Astrocyte of the hippocampus (primary cell): ENCODE data around the gene P4HA1.
"Not testable (repeated sequence)": the region's sequence is repeated elsewhere in the genome, so short reads cannot be mapped to it uniquely, and the experiment has no call there.

Experiments
- DNase-seq: peaks from one replicate; pipeline ENCODE4 v3.0.0; 2011; ENCODE audit warnings: low read depth, low spot score

P4HA1 gene

DNA sequence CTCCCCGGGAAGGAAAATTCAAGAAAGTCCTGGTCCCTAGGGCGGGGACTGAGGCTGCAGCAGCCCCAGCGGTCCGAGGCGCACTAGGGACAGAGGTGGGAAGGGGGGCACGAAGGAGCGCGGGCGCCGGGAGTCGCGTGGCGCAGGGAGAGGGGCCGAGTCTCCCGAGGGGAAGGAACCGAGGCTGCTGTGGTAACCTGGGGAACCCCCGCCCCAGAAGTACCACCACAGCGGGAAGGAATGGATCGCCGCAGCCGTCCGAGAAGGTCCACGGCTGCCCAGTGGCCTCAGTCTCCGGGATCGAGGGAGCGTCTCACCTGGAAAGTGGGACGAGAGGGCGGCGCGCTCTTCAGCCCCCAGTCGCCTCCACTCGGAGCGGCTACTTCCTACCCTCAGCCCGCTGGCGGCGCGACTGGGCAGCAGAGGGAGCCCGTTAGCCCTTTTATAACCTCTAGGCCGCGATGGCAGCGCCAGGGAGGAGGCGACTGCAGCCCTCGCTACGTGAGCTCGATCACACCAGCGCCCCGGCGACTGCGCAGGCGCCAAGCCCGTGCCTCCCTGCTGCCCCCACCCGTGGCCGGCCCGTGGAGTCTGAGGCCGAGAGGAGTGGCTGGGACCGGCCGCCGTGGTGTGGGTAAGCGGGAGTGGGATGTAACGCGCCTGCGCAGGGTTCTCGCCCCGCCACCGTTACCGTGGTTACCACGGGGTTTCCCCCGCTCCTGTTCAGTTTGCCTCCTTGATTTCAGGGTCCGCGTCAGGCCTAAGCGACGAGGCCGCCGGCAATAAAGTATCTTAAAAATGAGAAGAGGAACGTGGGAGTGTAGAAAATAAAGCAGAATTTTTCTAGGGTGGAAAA is at the start of gene P4HA1:
Gene P4HA1 (minus strand): TSS at position 418 of the 856 bp plus-strand sequence. CDS start 21,983 bp downstream, outside the sequence.
- peak; percentile 99 for DNase-seq

DNA sequence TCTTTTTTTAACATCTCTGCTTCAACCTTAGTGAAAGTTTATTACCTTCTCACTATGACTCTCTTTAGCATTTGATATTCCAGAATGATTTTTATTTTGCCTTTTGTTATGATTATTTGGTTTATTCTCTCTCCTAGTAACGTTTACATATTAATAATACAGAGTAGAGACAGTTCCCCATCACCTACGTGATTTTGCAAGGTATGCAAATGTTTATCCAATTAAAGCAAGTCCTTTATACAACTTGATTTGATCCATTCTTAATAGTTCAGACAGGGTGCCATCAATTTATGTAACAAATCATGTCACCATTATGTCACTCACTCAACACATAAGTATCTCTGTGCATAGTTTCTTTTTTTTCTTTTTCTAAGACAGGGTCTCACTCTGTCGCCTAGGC is 44.9 kb upstream of the P4HA1 start:
- no peak for DNase-seq

DNA sequence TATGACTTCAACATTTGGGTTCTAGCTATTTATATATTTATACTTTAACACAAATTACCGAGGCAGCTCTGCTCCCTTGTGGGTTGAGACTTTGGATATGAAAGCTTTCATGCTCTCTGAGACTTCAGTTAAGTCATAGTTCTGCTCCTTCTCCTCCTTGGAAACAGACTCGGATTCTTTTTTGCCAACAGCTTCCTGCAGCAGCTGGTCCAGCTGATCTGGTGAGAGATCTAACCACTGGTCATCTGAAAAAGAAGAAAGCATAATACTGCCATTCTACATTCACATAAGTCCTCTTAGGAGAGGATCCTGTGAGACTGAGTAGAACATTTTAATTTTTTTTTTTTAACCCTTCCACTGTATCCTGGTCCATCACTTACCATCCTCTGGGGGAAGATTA is 42.6 kb upstream of the P4HA1 start:
- DNase-seq = no peak

DNA sequence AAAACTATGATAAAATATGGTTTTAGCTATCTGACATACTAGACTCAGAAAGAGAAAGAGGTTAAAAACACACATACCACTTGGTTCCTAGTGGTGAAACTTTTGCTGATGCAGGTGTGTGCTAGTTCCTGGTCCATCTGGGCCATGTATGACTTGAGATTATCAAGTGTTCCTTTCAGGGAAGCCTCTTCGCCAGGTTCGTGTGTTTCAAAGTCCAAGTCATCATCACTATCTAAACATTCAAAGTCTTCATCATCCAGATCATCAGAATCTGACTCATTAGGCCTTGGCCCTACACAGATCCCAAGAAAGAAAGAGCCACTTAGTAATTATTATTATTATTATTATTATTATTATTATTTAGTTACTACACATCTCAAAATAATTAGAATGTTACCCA is 40.0 kb upstream of the P4HA1 start:
- DNase-seq = no peak

DNA sequence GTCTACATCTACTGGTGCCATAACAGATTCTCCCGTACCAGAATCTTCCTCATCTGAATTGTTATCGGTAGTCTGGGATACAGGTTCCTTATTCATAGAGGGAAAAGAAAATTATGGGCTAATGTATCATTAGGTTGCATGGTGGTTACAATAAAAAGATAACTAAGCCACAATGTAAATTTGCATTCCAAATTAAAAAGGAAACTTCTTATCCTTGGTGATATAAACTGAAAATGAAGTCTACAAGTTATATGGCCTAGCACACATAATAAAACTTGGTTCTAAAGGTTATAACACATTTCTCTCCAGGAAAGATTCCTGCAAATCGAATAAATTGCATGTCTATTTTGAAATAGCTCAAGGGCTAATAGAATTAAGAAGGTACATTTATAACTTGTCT is 38.1 kb upstream of the P4HA1 start:
- DNase-seq = no peak

DNA sequence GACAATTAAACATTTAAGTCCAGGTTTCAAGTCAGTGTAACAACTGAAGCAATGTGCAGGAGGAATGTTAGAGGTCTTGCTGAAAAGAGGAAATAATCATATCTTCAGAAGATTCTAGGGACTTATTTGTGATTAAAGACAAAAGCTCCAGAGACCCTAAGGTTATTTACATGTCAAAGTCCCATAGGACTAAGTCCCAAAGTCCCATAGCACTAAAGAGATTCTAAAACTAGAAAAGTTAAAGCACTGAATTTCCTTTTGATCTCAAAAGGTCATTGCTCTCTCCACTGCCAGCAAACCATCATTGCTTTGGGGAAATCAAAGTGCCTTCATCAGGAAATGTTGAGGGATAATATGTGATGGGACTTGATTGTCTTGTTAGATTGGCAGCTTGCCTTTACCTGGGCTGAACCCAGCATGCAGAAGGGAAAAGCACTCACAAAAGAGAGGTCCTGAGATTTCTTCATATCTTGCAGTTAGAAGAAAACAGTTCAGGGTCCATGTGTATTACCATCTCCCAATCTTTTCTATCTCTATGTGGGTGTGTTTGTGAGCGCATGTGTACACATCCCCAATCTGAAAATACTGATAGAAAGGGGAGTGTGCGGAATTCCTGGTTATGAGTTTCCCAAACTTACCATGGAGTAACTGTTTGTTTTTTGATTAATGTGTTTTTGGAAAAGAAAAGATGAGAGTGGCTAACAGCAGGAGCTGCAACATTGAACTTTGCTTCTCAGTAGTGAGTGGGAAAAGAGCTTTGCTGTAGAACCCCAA is 35.4 kb upstream of the P4HA1 start:
- DNase-seq = no peak

DNA sequence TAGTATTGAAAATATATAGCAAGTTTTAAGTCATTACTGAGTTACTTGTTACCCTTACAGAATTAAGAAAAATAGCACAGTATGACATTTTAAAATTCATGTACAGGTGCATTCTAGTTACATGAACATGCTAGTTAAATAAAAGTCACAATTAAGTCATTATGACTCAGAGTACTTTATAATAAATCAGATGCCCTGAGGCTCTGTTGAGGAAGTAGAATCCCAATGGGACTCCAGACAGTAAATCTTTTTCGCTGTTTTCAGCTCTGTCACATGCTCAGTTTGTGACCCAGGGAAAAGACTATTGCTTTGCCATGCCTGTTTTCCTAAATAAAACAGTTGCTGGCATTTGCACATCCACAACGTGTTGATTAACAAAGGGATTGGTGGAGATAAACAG is 34.6 kb upstream of the P4HA1 start:
- no peak for DNase-seq

DNA sequence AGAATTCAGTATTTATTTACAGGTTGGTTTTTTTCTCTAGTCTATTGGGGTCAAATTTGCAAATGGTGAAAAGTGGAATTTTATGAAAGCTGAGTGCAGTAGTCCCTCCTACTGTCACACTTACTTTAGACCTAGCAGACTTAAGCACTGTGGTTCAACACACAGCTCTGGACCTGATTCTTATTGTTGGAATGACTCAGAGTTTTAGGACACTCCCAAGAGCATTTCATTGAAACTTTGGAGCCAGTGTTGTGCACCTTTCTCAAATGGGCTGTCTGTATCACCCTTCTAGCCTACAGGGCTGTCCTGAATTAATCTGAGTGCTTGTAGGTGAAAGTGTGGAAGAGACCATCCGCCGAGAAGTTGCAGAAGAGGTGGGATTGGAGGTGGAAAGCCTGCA is 29.7 kb upstream of the P4HA1 start:
- DNase-seq = no peak

DNA sequence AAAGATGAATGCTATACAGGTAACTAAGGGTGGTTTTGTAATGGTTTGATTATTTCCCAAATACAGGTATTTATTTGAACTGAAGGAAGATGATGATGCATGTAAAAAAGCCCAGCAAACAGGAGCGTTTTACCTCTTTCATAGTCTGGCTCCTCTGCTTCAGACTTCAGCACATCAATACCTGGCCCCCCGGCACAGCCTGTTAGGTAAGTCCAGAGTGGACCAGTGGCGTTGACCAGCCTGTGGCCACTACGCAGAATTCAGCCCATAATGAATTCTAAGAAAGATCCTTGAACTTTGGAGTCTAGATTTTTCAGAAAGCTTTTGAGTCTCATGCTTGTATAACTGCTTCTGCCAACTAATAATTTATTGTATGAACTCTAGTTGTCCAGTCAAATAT is 23.3 kb upstream of the P4HA1 start:
- no peak for DNase-seq

DNA sequence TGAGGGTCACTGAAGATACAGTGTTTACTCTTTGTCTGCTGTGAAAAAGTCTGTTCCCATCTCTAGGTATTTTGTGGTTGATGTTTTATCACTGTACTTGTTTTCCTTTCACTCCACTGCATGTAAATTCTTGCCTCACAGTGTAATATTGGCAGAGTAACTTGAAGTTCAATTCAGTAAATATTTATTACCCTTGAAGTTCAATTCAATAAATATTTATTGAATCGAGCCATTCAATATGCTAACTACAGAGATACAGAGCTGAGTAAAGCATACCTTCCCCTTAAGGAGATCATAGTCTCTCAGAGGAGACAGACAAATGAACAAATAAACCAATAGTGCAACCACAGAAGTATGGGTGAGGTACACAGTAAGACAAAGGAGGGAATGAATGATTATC is 22.8 kb upstream of the P4HA1 start:
- no peak for DNase-seq

DNA sequence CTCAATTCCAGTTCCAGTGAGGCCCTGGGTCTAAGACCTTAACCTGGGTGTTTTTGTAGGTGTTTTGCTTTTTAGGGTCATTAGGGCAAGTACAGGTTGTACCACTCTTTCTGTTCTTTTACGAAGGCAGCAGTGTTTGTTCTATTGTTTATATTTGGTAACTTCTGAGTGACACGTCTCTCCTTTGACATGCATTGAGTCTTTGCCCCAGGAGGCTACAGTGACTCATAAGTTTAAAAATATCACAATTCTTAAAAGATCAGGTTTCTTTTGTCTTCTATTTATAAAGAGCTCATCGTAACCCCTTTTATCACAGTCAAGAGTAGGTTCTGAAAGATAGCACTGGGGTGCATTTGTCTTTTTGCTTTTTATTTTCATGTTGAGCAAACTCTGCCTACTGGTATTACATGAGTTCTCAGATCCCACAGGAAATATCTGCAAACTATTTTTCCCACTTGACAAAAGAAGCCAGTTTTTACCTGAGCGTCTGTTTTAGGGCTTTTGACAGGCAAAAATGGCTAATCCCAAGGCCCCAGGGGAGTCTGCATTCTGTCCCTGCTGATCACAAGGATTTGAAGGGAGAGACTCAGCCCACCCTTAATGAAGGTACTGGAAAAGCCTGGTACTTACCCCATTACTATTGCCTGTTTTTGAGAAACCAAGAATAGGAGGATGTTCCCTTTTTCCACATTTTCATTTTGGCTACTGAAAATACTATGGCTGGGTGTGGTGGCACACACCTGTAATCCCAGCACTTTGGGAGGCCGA is 21.5 kb upstream of the P4HA1 start:
- DNase-seq = peak; percentile 42

DNA sequence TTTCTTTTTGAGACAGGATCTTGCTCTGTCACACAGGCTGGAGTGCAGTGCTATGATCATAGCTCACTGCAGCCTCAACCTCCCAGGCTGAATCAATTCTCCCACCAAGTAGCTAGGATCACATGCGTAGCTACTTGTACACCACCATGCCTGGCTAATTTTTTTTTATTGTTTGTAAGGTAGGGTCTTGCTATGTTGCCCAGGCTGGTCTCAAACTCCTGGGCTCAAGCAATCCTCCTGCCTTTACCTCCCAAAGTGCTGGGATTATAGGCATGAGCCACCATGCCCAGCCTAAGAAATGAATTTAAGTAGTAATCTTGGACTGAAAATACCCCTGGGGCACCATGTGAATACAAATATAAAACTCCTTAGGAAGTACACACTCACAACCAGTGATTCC is 19.4 kb upstream of the P4HA1 start:
- no peak for DNase-seq

DNA sequence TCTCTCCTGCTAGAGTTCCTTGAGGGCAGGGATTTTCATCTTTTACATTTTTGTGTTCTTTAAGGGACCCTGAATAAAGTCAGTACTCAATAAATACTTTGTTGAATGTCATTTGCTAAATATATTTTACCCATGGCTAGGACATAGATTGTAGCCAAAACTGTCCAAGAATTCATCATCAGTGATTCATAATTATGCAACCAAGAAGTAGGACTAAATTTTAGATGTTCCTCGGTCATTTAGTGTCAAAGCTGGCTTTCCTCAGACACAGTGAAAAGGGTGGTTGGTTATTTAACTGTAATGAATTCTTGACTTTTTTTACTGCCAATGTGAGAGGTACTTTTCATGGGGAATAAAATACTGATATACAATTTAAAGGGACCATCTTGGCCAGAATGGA is 16.9 kb upstream of the P4HA1 start:
- no peak for DNase-seq

DNA sequence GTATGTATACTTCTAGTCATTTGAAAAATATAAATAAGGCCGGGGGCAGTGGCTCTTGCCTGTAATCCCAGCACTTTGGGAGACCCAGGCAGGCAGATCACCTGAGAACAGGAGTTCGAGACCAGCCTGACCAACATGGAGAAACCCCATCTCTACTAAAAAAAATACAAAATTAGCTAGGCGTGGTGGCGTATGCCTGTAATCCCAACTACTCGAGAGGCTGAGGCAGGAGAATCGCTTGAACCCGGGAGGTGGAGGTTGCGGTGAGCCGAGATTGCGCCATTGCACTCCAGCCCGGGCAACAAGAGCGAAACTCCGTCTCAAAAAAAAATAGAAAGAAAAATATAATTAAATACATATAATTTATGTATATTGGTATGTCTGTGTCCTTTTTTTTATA is 15.4 kb upstream of the P4HA1 start:
- not testable (repeated sequence) for DNase-seq

DNA sequence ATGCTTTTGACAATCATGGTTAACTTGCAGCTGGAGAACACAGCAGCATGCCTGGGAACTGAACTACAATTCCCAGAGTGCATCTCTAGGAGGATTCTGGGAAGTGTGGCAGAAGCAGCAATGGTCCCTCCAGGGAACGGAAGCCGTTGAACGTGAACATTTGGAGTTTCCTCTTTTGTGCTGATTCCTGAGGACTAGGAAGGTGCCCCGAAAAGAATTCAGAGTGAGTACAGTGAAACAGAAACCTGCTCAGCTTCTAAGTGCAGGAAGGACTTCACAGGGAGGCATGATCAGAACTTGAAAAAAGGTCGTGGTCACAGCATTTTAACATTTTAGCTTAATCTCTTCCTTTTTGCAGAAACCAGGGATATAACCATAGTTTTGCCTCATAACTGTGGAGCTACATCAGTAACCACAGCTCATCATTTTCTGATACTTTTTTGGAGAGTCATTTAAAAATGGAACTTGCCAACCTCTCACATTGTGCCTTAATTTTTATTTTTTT is 13.7 kb upstream of the P4HA1 start, which contains the start of gene NUDT13:
Gene NUDT13 (plus strand): TSS at position 111 of the 505 bp plus-strand sequence. CDS start 3,911 bp downstream, outside the sequence.
- DNase-seq = peak; percentile 81

DNA sequence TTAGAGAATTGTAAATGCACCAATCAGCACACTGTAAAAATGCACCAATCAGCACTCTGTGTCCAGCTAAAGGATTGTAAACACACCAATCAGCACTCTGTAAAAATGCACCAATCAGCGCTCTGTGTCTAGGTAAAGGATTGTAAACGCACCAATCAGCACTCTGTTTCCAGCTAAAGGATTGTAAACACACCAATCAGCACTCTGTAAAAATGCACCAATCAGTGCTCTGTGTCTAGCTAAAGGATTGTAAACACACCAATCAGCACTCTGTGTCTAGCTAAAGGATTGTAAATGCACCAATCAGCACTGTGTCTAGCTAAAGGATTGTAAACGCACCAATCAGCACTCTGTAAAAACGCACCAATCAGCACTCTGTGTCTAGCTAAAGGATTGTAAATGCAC is 12.6 kb upstream of the P4HA1 start:
- not testable (repeated sequence) for DNase-seq

DNA sequence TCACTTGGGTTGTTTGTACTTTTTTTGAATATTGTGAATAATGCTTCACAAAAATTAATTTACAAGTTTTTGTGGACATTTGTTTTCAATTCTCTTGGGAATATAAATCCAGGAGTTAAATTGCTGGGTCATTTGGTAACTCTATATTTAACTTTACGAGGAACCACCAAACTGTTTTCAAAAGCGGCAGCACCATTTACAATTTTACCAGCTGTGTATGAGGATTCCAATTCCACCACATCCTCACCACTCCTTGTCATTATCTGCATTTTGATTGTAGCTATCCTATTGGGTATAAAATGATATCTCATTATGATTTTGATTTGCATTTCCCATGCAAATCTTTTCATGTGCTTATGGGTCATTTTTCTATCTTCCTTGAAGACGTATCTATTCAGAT is 9.6 kb upstream of the P4HA1 start:
- DNase-seq = no peak

DNA sequence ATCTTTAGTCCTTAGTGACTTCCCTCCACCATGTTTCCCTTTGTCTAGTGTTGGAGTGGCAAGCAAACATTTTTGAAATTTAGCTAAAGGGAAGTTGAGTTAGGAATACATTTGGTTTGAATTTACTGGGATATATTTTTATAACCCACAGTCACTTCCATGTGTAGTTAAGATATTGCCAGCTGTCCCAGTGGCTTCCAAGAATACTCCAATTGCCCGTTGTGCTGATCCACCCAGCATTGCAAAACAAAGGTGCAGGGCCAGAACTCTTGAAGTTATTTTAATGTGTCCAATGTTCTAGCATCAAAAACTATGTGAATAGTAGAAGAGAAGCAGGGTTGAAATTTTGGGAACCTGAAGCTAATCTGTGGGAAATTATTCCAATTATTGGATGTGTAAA is 2.5 kb upstream of the P4HA1 start:
- no peak for DNase-seq

DNA sequence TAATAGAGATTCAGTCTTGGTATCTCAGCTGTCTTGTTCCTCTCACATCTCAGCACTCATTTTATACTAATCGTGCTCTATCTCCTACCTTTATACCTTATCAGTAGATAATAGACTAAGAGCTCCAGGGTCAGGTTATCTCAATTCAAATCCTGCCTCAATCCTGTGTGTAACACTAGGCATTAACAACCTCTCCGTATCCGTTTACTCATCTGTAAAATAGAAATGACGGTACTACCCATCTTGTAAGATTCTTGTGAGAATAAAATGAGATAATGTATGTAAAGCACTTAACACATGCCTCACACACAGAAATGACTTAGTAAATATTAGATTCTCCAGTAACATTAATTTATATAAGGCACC is 622 bp upstream of the P4HA1 start:
- DNase-seq = no peak

DNA sequence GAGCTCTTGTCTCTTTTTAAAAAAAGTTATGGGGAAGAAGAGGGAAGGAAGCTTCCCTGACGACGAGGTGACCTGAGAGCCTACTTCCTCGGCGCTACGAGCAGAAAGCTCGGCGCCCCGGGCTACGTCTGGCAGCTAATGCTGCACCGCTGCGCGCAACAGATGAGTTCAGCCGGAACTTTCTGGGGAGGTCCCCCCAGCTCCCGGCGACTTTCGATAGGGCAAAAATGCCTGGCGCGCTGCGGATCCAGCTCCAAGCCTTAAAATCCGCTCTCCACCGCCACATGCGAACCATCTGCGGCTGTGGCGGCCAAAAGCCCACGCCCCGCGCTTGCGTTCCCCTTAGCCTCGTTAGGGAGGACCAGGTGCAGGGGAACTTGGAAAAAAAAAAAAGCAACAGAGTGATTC is 621 bp downstream of the P4HA1 start:
- DNase-seq = peak; percentile 82

DNA sequence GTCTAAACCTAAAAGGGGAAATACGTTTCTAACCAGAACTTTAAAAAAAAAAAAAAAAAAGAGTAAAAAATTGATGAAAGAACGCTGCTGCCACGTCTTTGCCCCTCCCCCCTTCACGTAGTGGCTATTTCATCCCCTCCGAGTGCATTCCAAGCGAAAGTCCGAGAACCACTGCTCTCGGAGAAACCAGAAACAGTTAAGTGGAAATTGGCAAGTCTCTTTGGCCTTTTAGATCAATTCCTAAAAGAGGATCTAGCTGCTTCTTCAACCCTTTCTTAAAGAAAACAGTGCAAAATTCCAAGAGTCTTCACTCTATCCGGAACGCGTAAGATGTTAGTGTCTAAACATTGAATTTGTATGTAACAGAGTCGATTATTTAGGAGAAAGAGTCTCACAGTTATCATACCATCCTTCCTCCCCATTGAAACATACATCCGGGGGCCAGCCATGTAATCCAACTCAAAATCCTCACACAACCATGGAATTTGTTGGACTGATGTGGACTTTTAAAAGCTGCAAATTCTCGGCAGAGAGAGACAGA is 1.1 kb downstream of the P4HA1 start:
- peak; percentile 84 for DNase-seq
